Liver (tissue), 3 donors: ENCODE results near the gene POU3F1.

Experiments used
- ATF3 ChIP-seq: IDR thresholded peaks from 2 replicates; pipeline ENCODE4 v1.6.1; 2016; ENCODE audit warnings: antibody characterized with exemption
- CTCF ChIP-seq: fragments of 150-350 bp; IDR thresholded peaks from 2 replicates; pipeline ENCODE4 v1.5.1; 2017; ENCODE audit warnings: improper control_type of control experiment, low read depth, low read length; ENCODE audit not compliant: missing input control
- EGR1 ChIP-seq, 2 donors: IDR thresholded peaks; 2 replicates each; pipeline ENCODE4 v1.6.1; 2016 to 2018; ENCODE audit warnings: antibody characterized with exemption in 2 of 2, low read depth in 2 of 2
- GABPA ChIP-seq, 2 donors: IDR thresholded peaks in 1 of 2; conservative IDR thresholded peaks in 1 of 2; 2 replicates each; pipeline ENCODE4 v1.6.1; 2016; ENCODE audit warnings: antibody characterized with exemption in 2 of 2, mild to moderate bottlenecking in 1 of 2, moderate library complexity in 1 of 2
- HNF4A ChIP-seq, 2 donors: conservative IDR thresholded peaks; 2 replicates each; pipeline ENCODE4 v1.6.1; 2016; ENCODE audit warnings: antibody characterized with exemption in 2 of 2, mild to moderate bottlenecking in 2 of 2
- JUND ChIP-seq, 2 donors: IDR thresholded peaks; 2 replicates each; pipeline ENCODE4 v1.6.1; 2016; ENCODE audit warnings: antibody characterized with exemption in 2 of 2
- MAX ChIP-seq: IDR thresholded peaks from 2 replicates; pipeline ENCODE4 v1.6.1; 2016; ENCODE audit warnings: antibody characterized with exemption
- RAD21 ChIP-seq, 2 donors: IDR thresholded peaks; 2 replicates each; pipeline ENCODE4 v1.6.1; 2016; ENCODE audit warnings: antibody characterized with exemption in 2 of 2, mild to moderate bottlenecking in 2 of 2
- REST ChIP-seq: IDR thresholded peaks from 2 replicates; pipeline ENCODE4 v1.6.1; 2016; ENCODE audit warnings: antibody characterized with exemption, mild to moderate bottlenecking
- RXRA ChIP-seq, 2 donors: IDR thresholded peaks; 2 replicates each; pipeline ENCODE4 v1.6.1; 2017 to 2018; ENCODE audit warnings: antibody characterized with exemption in 2 of 2, mild to moderate bottlenecking in 1 of 2
- SP1 ChIP-seq: IDR thresholded peaks from 2 replicates; pipeline ENCODE4 v1.6.1; 2018; ENCODE audit warnings: antibody characterized with exemption, mild to moderate bottlenecking
- YY1 ChIP-seq: IDR thresholded peaks from 2 replicates; pipeline ENCODE4 v1.6.1; 2016; ENCODE audit warnings: antibody characterized with exemption, mild to moderate bottlenecking
- ZBTB33 ChIP-seq: IDR thresholded peaks from 2 replicates; pipeline ENCODE4 v1.6.1; 2016; ENCODE audit warnings: antibody characterized with exemption
- donor health status: healthy.
- donor health status: healthy.

GRCh38 chr1:38034871-38035270, 11.7 kb downstream of the POU3F1 start:
- TF ChIP-seq YY1 (no peak), CTCF (no peak), EGR1 (IDR thresholded peaks at IDR 0.05; ENCODE audit: low read depth in 2 of 2) (no peak), REST (no peak), SP1 (no peak), JUND (IDR thresholded peaks at IDR 0.05) (no peak), ATF3 (no peak), GABPA (IDR thresholded peaks at IDR 0.05 in 1 of 2, conservative IDR thresholded peaks at IDR 0.05 in 1 of 2) (no peak), HNF4A (conservative IDR thresholded peaks at IDR 0.05) (no peak), ZBTB33 (no peak), RAD21 (IDR thresholded peaks at IDR 0.05) (no peak), MAX (no peak), RXRA (IDR thresholded peaks at IDR 0.05) (no peak)
